D721Med (cell line): Measurements from ENCODE around the gene POLE3.
"Not testable (repeated sequence)": the region's sequence is repeated elsewhere in the genome, so short reads cannot be mapped to it uniquely, and the experiment has no call there.

Experiments
- DNase-seq: peaks from one replicate; pipeline ENCODE4 v3.0.0; 2011; ENCODE audit warnings: low spot score; ENCODE audit not compliant: insufficient read length
- FAIRE-seq: peaks from 2 replicates; lab custom pipeline; 2011; peaks lifted over from hg19 to GRCh38; lab: Jason Lieb, UNC
- CTCF ChIP-seq: IDR thresholded peaks from 2 replicates; pipeline ENCODE4 v1.5.1; 2012; ENCODE audit warnings: mild to moderate bottlenecking, control low read depth; ENCODE audit not compliant: insufficient read depth; ENCODE audit errors: missing control alignments

POLE3 gene

GRCh38 chr9:113410207-113410864, at the start of gene POLE3, which contains the start of gene C9orf43:
Gene POLE3, minus strand, starts transcription at chr9:113410675. Its CDS starts 382 bp downstream, at chr9:113410293.
Gene C9orf43, plus strand, starts transcription at chr9:113410747. Its CDS starts 2,747 bp downstream, at chr9:113413494.
- no peak for TF ChIP-seq CTCF
- DNase-seq = peak; percentile 63
- no peak for FAIRE-seq

GRCh38 chr9:113456235-113456634, 45.8 kb upstream of the POLE3 start:
- FAIRE-seq (no peak), DNase-seq (no peak)
- no peak for TF ChIP-seq CTCF

- FAIRE-seq (no peak), DNase-seq (no peak)
- no peak for TF ChIP-seq CTCF
Observed at GRCh38 chr9:113454914-113455761, 44.7 kb upstream of the POLE3 start.

- FAIRE-seq (no peak), DNase-seq (no peak)
- no peak for TF ChIP-seq CTCF
Observed at GRCh38 chr9:113452113-113452605, 41.7 kb upstream of the POLE3 start.

GRCh38 chr9:113449376-113449775, 38.9 kb upstream of the POLE3 start:
- DNase-seq (no peak), FAIRE-seq (no peak)
- no peak for TF ChIP-seq CTCF

- TF ChIP-seq CTCF = peak; percentile 63
- FAIRE-seq (peak; percentile 11), DNase-seq (peak; percentile 42)
Observed at GRCh38 chr9:113446323-113446740, 35.9 kb upstream of the POLE3 start.

GRCh38 chr9:113444736-113445135, 34.3 kb upstream of the POLE3 start:
- DNase-seq (no peak), FAIRE-seq (no peak)
- TF ChIP-seq CTCF = no peak

GRCh38 chr9:113437716-113438115, 27.2 kb upstream of the POLE3 start:
- DNase-seq, FAIRE-seq: not testable (repeated sequence)
